HG03175 (cell line): ENCODE measurements around the gene COL9A1.

Experiments
- ATAC-seq: cut with Tn5 transposase; IDR thresholded peaks from one replicate; pipeline ENCODE4 v1.9.1; 2021; ENCODE audit warnings: mild to moderate bottlenecking, moderate library complexity; ENCODE audit not compliant: unreplicated experiment

Gene COL9A1

DNA sequence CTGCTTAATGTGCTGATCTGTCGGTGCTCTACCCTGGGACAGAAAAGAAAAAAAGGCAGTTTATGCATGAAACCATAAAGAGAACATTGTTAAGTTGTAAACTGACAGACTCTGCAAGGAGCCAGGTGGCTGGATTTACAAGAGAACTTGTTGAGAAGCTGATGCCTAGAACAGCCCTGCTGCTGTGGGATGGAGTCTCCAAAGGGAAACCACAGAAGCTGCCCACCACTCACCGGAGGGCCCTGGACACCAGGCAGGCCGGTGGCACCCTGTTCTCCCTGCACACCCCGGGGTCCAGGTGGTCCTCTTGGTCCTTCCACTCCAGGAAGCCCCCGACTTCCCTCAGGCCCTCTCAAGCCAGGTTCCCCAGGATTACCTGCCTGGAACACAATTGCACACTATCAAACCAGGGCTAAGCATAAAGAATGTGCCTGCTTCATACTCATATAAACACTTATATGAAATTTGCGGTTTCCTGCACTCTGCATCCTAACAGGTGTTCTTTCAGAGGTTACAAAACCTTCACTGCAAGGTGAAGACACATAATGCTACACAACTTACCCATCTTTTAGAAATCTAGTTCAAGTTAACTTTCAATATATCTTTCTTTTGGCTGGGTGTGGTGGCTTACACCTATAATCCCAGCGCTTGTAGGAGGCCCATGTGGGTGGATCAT lies 68.2 kb downstream of the COL9A1 start:
- no peak for ATAC-seq

- ATAC-seq: no peak
Measured at GRCh38 chr6:70231311-70231710, 71.6 kb downstream of the COL9A1 start.

- no peak for ATAC-seq
Measured at GRCh38 chr6:70225055-70225454, 77.8 kb downstream of the COL9A1 start.

- no peak for ATAC-seq
Measured at GRCh38 chr6:70222439-70222749, 80.5 kb downstream of the COL9A1 start.

- ATAC-seq: no peak
Measured at GRCh38 chr6:70221715-70222438, 81.0 kb downstream of the COL9A1 start.

DNA sequence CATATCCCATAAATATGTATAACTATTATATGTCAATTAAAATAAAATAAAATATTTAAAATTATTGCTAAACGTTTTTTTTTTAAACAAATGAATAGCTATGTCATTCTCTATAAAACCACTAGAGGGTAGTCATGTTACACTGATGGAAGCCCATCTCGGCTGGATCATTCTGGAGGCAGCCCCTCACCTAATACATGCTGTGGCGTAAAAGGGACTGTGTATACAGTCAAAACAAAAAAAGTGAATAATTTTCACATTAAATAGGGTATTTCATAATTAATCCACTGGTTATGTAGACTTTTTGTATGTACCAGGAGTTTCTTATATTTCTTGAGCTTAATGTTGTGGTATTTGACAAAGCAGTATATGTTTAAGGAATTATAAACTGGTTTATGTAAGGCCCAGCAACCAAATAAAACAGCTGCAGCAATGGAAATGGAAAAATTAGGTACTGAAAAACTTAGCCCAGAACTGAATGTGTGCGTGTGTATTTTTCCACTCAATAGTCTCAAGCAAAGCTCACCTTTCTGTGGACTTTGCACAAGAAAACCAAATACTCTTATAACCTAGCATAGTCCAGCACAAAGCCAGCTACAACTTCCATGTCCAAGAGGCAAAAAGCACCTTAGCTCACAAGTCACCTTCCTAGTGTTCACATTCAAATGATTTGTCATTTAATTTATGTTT lies 81.7 kb downstream of the COL9A1 start:
- ATAC-seq: no peak

DNA sequence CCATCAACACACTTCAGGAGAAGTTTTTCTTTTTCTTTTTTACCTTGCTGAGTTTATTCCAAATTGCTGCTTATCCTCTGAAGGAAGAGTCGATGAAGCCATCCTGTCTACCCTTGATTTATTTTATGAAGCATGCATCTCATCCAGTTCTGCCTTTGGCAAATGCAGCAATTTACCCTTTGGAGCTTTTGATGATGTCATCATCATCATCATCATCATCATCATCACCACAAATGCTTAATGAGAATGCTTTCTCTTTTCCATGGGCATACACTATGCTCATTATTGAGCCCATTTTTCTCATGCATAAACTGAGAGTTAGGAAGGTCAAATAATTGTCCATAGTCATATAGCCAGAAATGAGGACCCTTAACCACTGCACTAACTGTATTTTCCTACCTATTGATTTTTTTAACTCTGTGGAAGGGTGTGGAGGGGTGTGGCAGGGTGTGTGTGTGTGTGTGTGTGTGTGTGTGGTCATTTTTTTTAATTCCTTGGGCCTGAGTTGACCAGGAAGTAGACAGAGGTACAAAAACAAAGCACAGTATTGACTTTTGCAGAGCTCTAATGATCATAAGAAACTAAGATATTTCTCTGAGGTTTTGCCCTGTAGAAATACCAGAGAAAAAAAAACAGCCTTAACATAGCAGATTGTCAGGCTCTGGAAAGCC lies 82.8 kb downstream of the COL9A1 start:
- ATAC-seq: no peak

- no peak for ATAC-seq
Measured at GRCh38 chr6:70216767-70217166, 86.1 kb downstream of the COL9A1 start.

GRCh38 chr6:70215460-70216108 lies 87.3 kb downstream of the COL9A1 start:
- no peak for ATAC-seq

GRCh38 chr6:70210462-70210861 lies 92.4 kb downstream of the COL9A1 start:
- no peak for ATAC-seq

- no peak for ATAC-seq
Measured at GRCh38 chr6:70208235-70208790, 94.6 kb downstream of the COL9A1 start.

GRCh38 chr6:70198785-70199184 lies 104.1 kb downstream of the COL9A1 start:
- ATAC-seq: no peak

DNA sequence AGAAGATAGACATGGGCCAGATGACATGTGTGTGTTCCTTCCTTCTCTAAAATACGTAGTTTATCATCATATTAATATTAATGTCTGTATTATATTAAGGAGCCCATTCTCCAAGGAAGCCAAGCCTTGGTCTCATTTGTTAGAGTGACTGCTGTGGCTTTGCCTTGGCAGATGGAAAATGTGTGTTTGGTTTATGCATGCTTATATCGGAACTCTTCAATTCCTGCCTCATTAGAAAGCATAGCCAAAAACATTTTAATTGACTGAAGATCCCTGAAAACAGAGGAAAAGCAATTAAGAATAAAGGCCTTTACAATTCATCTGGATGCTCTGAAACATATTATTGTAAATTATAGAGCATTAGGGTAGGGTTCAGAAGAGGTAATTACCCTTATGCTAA lies 106.4 kb downstream of the COL9A1 start:
- ATAC-seq: no peak

GRCh38 chr6:70194421-70194820 lies 108.5 kb downstream of the COL9A1 start:
- ATAC-seq: no peak

DNA sequence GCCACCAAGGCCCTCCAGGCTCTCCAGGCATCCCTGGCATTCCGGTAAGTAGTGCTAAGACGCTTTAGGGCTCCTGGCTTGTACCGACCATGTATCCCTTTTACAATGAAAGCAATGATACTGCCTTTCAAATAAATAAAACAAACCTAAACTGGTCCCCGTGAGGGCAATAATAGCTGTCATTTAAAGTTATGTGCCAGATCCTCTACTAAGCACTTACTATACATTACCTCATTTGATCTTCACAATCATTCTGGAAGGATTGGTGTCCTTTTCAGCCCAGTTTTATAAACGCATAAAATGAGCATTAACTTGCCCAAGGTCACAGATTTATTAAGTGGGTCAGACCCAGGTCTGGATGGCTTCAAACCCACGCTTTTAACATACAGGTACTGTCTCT lies 114.7 kb downstream of the COL9A1 start:
- no peak for ATAC-seq

- ATAC-seq: no peak
Measured at GRCh38 chr6:70186461-70186860, 116.4 kb downstream of the COL9A1 start.

GRCh38 chr6:70184723-70185122 lies 118.2 kb downstream of the COL9A1 start:
- ATAC-seq: no peak

DNA sequence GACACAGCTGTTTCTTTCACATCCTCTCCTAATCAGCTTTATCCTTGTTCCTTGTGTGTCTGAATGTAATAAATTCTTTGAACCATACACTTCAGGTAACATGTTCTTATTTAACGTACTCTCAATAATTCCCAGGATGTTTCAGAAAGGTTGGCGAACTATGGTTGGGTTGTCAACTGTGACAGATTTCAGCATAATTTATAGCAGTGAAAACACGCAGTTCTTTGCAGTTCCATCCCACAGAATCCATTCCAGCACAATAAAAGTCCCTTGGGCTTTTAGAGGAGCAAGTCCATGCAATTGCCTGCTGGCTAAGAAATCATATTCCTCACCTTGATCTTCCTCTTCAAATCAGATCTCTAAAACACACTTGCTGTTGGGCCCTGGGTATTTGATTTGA lies 119.3 kb downstream of the COL9A1 start:
- ATAC-seq: no peak

GRCh38 chr6:70180901-70181599 lies 121.8 kb downstream of the COL9A1 start:
- ATAC-seq: no peak

DNA sequence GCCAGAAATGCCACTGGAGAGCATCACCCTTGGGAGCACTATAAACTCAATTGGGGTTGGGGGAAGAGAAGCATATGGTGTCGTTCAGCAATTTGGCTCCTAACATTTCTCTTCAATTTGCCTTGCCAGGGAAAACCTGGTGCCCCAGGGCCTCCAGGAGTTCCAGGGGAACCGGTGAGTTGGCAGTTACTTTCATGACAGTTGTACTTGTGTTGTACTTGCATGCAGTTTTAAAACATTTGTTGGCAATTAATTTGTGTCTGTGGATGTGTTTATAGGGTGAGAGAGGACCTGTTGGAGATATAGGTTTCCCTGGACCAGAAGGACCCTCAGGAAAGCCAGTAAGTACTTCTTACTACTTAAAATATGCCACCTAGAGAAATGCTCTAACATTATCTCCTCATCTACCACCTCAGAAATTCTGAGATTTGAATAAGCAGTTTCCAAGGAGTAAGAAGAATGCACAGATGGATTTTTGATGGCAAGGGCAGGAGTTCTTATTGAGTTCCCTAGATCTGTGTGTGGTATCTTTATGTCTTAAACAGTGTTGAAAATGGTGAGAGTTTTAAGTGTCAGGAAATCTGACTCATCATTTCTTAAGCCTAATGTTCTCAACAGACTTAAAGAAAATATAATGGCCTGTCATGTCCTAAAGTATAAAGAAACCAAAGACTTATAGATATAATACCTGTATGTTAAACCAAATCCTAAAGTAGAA lies 122.5 kb downstream of the COL9A1 start:
- ATAC-seq: no peak
